ENCODE results near the gene GLCE. TPM values are rescaled to one million over a fixed set of nuclear protein-coding genes. Genes with fewer than 3 reads are reported as not detected.

Gene GLCE
- total RNA-seq, 2 experiments from 2014 or later: 3.8 to 5.0 TPM

GRCh38 chr15:69307939-69308338, 147.5 kb downstream of the GLCE start:
- CTCF ChIA-PET: no interaction called here
- DNase-seq: no peak
- Mint-ChIP-seq H3K36me3 (ENCODE audit: low read depth) (no peaks in the 10 kb centered on the region), H3K4me1 (no peaks in the 10 kb centered on the region), H3K27ac (no peak overlapping the region), H3K4me3 (no peak overlapping the region), H3K9me3 (no peaks in the 10 kb centered on the region), H3K27me3 (peaks cover 3% of the 10 kb centered on the region)
- POLR2A ChIA-PET: no interaction called here

- CTCF ChIA-PET: no interaction called here
- no peak overlapping the region for H3K27ac Mint-ChIP-seq
- no peaks in the 10 kb centered on the region for H3K36me3 Mint-ChIP-seq (ENCODE audit: low read depth)
- DNase-seq: no peak
- POLR2A ChIA-PET: no interaction called here
- peaks cover 4% of the 10 kb centered on the region for H3K27me3 Mint-ChIP-seq
- no peaks in the 10 kb centered on the region for H3K9me3 Mint-ChIP-seq
- no peak overlapping the region for H3K4me3 Mint-ChIP-seq
- no peaks in the 10 kb centered on the region for H3K4me1 Mint-ChIP-seq
These were observed 148.5 kb downstream of the GLCE start for GRCh38 chr15:69308949-69309348.

- Mint-ChIP-seq H3K4me3 (no peak overlapping the region), H3K27ac (no peak overlapping the region), H3K36me3 (ENCODE audit: low read depth) (no peaks in the 10 kb centered on the region), H3K27me3 (peaks cover 6% of the 10 kb centered on the region), H3K9me3 (no peaks in the 10 kb centered on the region), H3K4me1 (no peaks in the 10 kb centered on the region)
- POLR2A ChIA-PET: no interaction called here
- CTCF ChIA-PET: no interaction called here
- no peak for DNase-seq
These were observed 150.9 kb downstream of the GLCE start for GRCh38 chr15:69311319-69311721.

- CTCF ChIA-PET: interaction anchor here (0.9 kb wide), 1 partner anchor 165 kb away, joined by 4 read pairs; no protein-coding TSS in a partner anchor
- no peaks in the 10 kb centered on the region for H3K36me3 Mint-ChIP-seq (ENCODE audit: low read depth)
- no peak overlapping the region for H3K4me3 Mint-ChIP-seq
- peaks cover 10% of the 10 kb centered on the region for H3K27me3 Mint-ChIP-seq
- no peaks in the 10 kb centered on the region for H3K9me3 Mint-ChIP-seq
- no peak for DNase-seq
- no peaks in the 10 kb centered on the region for H3K4me1 Mint-ChIP-seq
- POLR2A ChIA-PET: no interaction called here
- no peak overlapping the region for H3K27ac Mint-ChIP-seq
These were observed 153.1 kb downstream of the GLCE start for GRCh38 chr15:69313432-69314000.

- Mint-ChIP-seq H3K36me3 (ENCODE audit: low read depth) (no peaks in the 10 kb centered on the region), H3K9me3 (no peaks in the 10 kb centered on the region), H3K27me3 (peaks cover 10% of the 10 kb centered on the region), H3K27ac (no peak overlapping the region), H3K4me3 (no peak overlapping the region), H3K4me1 (no peaks in the 10 kb centered on the region)
- CTCF ChIA-PET: interaction anchor here (0.6 to 0.7 kb wide), 2 partner anchors 35 to 1131 kb away, joined by 3 to 4 read pairs; no protein-coding TSS in a partner anchor
- DNase-seq: no peak
- POLR2A ChIA-PET: no interaction called here
These were observed 153.7 kb downstream of the GLCE start for GRCh38 chr15:69314131-69314530.

- H3K36me3 Mint-ChIP-seq (ENCODE audit: low read depth): no peaks in the 10 kb centered on the region
- no peaks in the 10 kb centered on the region for H3K4me1 Mint-ChIP-seq
- DNase-seq: no peak
- CTCF ChIA-PET: interaction anchor here (0.6 to 0.7 kb wide), 2 partner anchors 35 to 1131 kb away, joined by 3 to 4 read pairs; no protein-coding TSS in a partner anchor
- peak overlapping the region; percentile 14 for H3K27ac Mint-ChIP-seq
- H3K4me3 Mint-ChIP-seq: no peak overlapping the region
- POLR2A ChIA-PET: no interaction called here
- H3K27me3 Mint-ChIP-seq: peaks cover 10% of the 10 kb centered on the region
- no peaks in the 10 kb centered on the region for H3K9me3 Mint-ChIP-seq
These were observed 154.3 kb downstream of the GLCE start for GRCh38 chr15:69314736-69315135.

GRCh38 chr15:69315402-69316110, 155.1 kb downstream of the GLCE start:
- CTCF ChIA-PET: no interaction called here
- Mint-ChIP-seq H3K4me3 (no peak overlapping the region), H3K27ac (no peak overlapping the region), H3K27me3 (peaks cover 10% of the 10 kb centered on the region), H3K36me3 (ENCODE audit: low read depth) (no peaks in the 10 kb centered on the region), H3K4me1 (peaks cover under 1% of the 10 kb centered on the region), H3K9me3 (no peaks in the 10 kb centered on the region)
- POLR2A ChIA-PET: no interaction called here
- DNase-seq: no peak

GRCh38 chr15:69316291-69316690, 155.9 kb downstream of the GLCE start:
- Mint-ChIP-seq H3K27me3 (peaks cover 9% of the 10 kb centered on the region), H3K9me3 (no peaks in the 10 kb centered on the region), H3K4me3 (no peak overlapping the region), H3K27ac (no peak overlapping the region), H3K36me3 (ENCODE audit: low read depth) (no peaks in the 10 kb centered on the region), H3K4me1 (peaks cover 8% of the 10 kb centered on the region)
- no peak for DNase-seq
- ChIA-PET CTCF (no interaction called here), POLR2A (no interaction called here)

- ChIA-PET POLR2A (no interaction called here), CTCF (interaction anchor here (0.6 kb wide), 1 partner anchor 57 kb away, joined by 5 read pairs; no protein-coding TSS in a partner anchor)
- Mint-ChIP-seq H3K27ac (no peak overlapping the region), H3K36me3 (ENCODE audit: low read depth) (no peaks in the 10 kb centered on the region), H3K4me1 (peaks cover 10% of the 10 kb centered on the region), H3K4me3 (no peak overlapping the region), H3K9me3 (no peaks in the 10 kb centered on the region), H3K27me3 (peaks cover 11% of the 10 kb centered on the region)
- no peak for DNase-seq
These were observed 157.0 kb downstream of the GLCE start for GRCh38 chr15:69317392-69317841.

- ChIA-PET POLR2A (no interaction called here), CTCF (no interaction called here)
- Mint-ChIP-seq H3K27me3 (peaks cover 13% of the 10 kb centered on the region), H3K4me1 (peaks cover 10% of the 10 kb centered on the region), H3K36me3 (ENCODE audit: low read depth) (no peaks in the 10 kb centered on the region), H3K4me3 (no peak overlapping the region), H3K27ac (no peak overlapping the region), H3K9me3 (no peaks in the 10 kb centered on the region)
- DNase-seq: no peak
These were observed 157.6 kb downstream of the GLCE start for GRCh38 chr15:69318033-69318432.

- H3K27me3 Mint-ChIP-seq: peaks cover 20% of the 10 kb centered on the region
- H3K27ac Mint-ChIP-seq: no peak overlapping the region
- no peaks in the 10 kb centered on the region for H3K36me3 Mint-ChIP-seq (ENCODE audit: low read depth)
- no peak overlapping the region for H3K4me3 Mint-ChIP-seq
- peaks cover 10% of the 10 kb centered on the region for H3K4me1 Mint-ChIP-seq
- ChIA-PET POLR2A (no interaction called here), CTCF (interaction anchor here (1.0 to 1.5 kb wide), 2 partner anchors 12 to 30 kb away, joined by 3 to 4 read pairs; no protein-coding TSS in a partner anchor)
- no peak for DNase-seq
- no peaks in the 10 kb centered on the region for H3K9me3 Mint-ChIP-seq
These were observed 159.2 kb downstream of the GLCE start for GRCh38 chr15:69319384-69320375.

GRCh38 chr15:69320977-69321554, 160.6 kb downstream of the GLCE start:
- no peak overlapping the region for H3K4me3 Mint-ChIP-seq
- DNase-seq: no peak
- peaks cover 10% of the 10 kb centered on the region for H3K4me1 Mint-ChIP-seq
- no peaks in the 10 kb centered on the region for H3K9me3 Mint-ChIP-seq
- ChIA-PET POLR2A (no interaction called here), CTCF (no interaction called here)
- no peak overlapping the region for H3K27ac Mint-ChIP-seq
- H3K36me3 Mint-ChIP-seq (ENCODE audit: low read depth): no peaks in the 10 kb centered on the region
- peaks cover 25% of the 10 kb centered on the region for H3K27me3 Mint-ChIP-seq
